Measurements from ENCODE around the gene SUPT3H. TPM values are rescaled to one million over a fixed set of nuclear protein-coding genes. Genes with fewer than 3 reads are reported as not detected.

SUPT3H gene
- total and polyA plus RNA-seq, 2 of the 13 experiments (the other 11 are each of a cell fraction or from before 2014, with no cell fraction given): 11.9 to 36.1 TPM

DNA sequence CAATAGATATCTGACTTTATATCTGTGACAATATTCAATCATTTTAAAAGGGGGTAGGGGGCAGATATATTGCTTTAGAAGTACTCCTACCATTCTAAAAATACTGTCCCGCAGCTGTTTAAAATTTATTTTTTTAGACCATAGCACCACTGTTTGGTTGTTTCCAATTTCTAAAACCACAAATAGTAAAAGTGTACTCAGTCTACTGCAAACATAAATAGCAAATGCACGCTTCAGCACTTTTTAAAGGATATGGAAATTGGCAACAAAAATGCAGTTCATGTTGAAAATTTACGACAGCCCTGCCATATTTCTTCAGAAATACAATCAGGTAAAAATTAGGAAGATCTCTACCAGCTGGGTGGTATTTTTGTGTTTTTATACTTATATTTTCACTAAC is 181.6 kb downstream of the SUPT3H start:
- ChIA-PET CTCF (ENCODE audit: low intra/inter-chr PET ratio, low total read pairs) (no interaction called here), POLR2A (no interaction called here)
- Histone ChIP-seq H3K27ac (ENCODE audit: extremely low read length, insufficient read depth, low read length) (no peak overlapping the region), H3K79me2 (ENCODE audit: insufficient read depth, low read length) (no peaks in the 10 kb centered on the region), H3K4me1 (ENCODE audit: insufficient read depth, low read length) (peaks cover 47% of the 10 kb centered on the region), H3K36me3 (replicated peaks in 1 of 2; ENCODE audit: control insufficient read depth in 1 of 2, insufficient read depth in 2 of 2, low read length in 2 of 2) (no peaks in the 10 kb centered on the region), H3K9ac (ENCODE audit: insufficient read depth, low read depth, low read length) (no peak overlapping the region), H2AFZ (ENCODE audit: low read length) (no peak overlapping the region), H3K4me2 (ENCODE audit: low read depth, low read length) (no peak overlapping the region), H3K4me3 (replicated peaks in 1 of 3; ENCODE audit: insufficient read depth in 1 of 3, low read depth in 2 of 3, low read length in 3 of 3) (no peak overlapping the region), H4K20me1 (ENCODE audit: insufficient read depth, low read length) (no peaks in the 10 kb centered on the region), H3K9me3 (ENCODE audit: low read length) (no peaks in the 10 kb centered on the region), H3K27me3 (ENCODE audit: control insufficient read depth in 1 of 2, insufficient read depth in 2 of 2, low read length in 2 of 2) (no peaks in the 10 kb centered on the region)
- no TSS peak for BruUV-seq (replicated peaks)
- intact Hi-C loops (cut with micrococcal nuclease; ENCODE audit: unreplicated experiment) (loop anchor here (5.0 kb wide), 2 partner anchors 154 to 181 kb away; partner anchors contain the start of gene SUPT3H), in situ Hi-C loops (cut with HindIII; ENCODE audit: extremely low pct_ligation_motif_present, low pct_unique_long_range_greater_than_20kb) (no loop called here)
- peak; percentile 74 to 86 for TF ChIP-seq MAFK (conservative IDR thresholded peaks at IDR 0.05 in 1 of 2, IDR thresholded peaks at IDR 0.05 in 1 of 2; ENCODE audit: low read length in 2 of 2)
- peak; percentile 76 for TF ChIP-seq MAFF (IDR thresholded peaks at IDR 0.05; ENCODE audit: low read depth, low read length)
- no peak for TF ChIP-seq HOXD1 (CRISPR knock-in tag; IDR thresholded peaks at IDR 0.05)
- WGBS (ENCODE audit: low lambda C conversion rate): 98% methylated on average over 3 of the region's 3 CpGs
- DNase-seq (ENCODE audit: low spot score) (no peak), ATAC-seq (no peak), FAIRE-seq (no peak)

DNA sequence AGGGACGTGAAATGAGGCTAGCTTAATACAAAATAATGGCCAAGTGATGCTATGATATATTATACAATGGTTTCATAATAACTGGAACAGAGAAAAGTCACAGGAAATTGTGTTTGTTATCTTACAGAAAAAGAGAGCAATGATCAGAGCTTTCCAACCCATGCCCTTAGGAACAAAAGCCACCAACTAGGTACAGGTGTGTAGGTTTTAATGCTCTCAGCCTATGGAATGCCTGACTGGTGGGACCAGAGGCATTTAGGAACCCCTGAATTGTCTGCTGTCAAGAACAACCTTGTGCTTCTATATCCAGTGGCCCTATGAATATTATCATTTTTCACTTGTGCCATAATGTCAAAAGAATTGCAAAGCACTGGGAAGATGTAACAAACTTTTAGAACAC is 182.6 kb downstream of the SUPT3H start:
- Histone ChIP-seq H2AFZ (ENCODE audit: low read length) (no peak overlapping the region), H3K27ac (ENCODE audit: extremely low read length, insufficient read depth, low read length) (no peak overlapping the region), H4K20me1 (ENCODE audit: insufficient read depth, low read length) (no peaks in the 10 kb centered on the region), H3K79me2 (ENCODE audit: insufficient read depth, low read length) (no peaks in the 10 kb centered on the region), H3K36me3 (replicated peaks in 1 of 2; ENCODE audit: control insufficient read depth in 1 of 2, insufficient read depth in 2 of 2, low read length in 2 of 2) (no peaks in the 10 kb centered on the region), H3K4me2 (ENCODE audit: low read depth, low read length) (no peak overlapping the region), H3K4me1 (ENCODE audit: insufficient read depth, low read length) (peaks cover 43% of the 10 kb centered on the region), H3K9me3 (ENCODE audit: low read length) (no peaks in the 10 kb centered on the region), H3K9ac (ENCODE audit: insufficient read depth, low read depth, low read length) (no peak overlapping the region), H3K27me3 (ENCODE audit: control insufficient read depth in 1 of 2, insufficient read depth in 2 of 2, low read length in 2 of 2) (no peaks in the 10 kb centered on the region), H3K4me3 (replicated peaks in 1 of 3; ENCODE audit: insufficient read depth in 1 of 3, low read depth in 2 of 3, low read length in 3 of 3) (no peak overlapping the region)
- intact Hi-C loops (cut with micrococcal nuclease; ENCODE audit: unreplicated experiment) (loop anchor here (5.0 kb wide), 2 partner anchors 153 to 182 kb away; partner anchors contain the start of gene SUPT3H), in situ Hi-C loops (cut with HindIII; ENCODE audit: extremely low pct_ligation_motif_present, low pct_unique_long_range_greater_than_20kb) (no loop called here)
- ATAC-seq (no peak), DNase-seq (ENCODE audit: low spot score) (no peak), FAIRE-seq (no peak)
- TF ChIP-seq ADNP (CRISPR knock-in tag; IDR thresholded peaks at IDR 0.05): no peak
- no peak for TF ChIP-seq THYN1 (CRISPR knock-in tag; IDR thresholded peaks at IDR 0.05; ENCODE audit: borderline replicate concordance, low read depth)
- no peak for TF ChIP-seq SSRP1 (CRISPR knock-in tag; IDR thresholded peaks at IDR 0.05)
- TF ChIP-seq, protein P1, sequence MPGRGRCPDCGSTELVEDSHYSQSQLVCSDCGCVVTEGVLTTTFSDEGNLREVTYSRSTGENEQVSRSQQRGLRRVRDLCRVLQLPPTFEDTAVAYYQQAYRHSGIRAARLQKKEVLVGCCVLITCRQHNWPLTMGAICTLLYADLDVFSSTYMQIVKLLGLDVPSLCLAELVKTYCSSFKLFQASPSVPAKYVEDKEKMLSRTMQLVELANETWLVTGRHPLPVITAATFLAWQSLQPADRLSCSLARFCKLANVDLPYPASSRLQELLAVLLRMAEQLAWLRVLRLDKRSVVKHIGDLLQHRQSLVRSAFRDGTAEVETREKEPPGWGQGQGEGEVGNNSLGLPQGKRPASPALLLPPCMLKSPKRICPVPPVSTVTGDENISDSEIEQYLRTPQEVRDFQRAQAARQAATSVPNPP (CRISPR knock-in tag; IDR thresholded peaks at IDR 0.05): no peak
- TF ChIP-seq, protein P2, sequence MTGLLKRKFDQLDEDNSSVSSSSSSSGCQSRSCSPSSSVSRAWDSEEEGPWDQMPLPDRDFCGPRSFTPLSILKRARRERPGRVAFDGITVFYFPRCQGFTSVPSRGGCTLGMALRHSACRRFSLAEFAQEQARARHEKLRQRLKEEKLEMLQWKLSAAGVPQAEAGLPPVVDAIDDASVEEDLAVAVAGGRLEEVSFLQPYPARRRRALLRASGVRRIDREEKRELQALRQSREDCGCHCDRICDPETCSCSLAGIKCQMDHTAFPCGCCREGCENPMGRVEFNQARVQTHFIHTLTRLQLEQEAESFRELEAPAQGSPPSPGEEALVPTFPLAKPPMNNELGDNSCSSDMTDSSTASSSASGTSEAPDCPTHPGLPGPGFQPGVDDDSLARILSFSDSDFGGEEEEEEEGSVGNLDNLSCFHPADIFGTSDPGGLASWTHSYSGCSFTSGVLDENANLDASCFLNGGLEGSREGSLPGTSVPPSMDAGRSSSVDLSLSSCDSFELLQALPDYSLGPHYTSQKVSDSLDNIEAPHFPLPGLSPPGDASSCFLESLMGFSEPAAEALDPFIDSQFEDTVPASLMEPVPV (CRISPR knock-in tag; IDR thresholded peaks at IDR 0.05): no peak
- TF ChIP-seq, protein P3, sequence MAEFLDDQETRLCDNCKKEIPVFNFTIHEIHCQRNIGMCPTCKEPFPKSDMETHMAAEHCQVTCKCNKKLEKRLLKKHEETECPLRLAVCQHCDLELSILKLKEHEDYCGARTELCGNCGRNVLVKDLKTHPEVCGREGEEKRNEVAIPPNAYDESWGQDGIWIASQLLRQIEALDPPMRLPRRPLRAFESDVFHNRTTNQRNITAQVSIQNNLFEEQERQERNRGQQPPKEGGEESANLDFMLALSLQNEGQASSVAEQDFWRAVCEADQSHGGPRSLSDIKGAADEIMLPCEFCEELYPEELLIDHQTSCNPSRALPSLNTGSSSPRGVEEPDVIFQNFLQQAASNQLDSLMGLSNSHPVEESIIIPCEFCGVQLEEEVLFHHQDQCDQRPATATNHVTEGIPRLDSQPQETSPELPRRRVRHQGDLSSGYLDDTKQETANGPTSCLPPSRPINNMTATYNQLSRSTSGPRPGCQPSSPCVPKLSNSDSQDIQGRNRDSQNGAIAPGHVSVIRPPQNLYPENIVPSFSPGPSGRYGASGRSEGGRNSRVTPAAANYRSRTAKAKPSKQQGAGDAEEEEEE (CRISPR knock-in tag; IDR thresholded peaks at IDR 0.05; ENCODE audit: borderline replicate concordance): no peak
- ChIA-PET POLR2A (no interaction called here), CTCF (ENCODE audit: low intra/inter-chr PET ratio, low total read pairs) (no interaction called here)
- no TSS peak for BruUV-seq (replicated peaks)
- WGBS (ENCODE audit: low lambda C conversion rate): 100% methylated on average over 1 of the region's 1 CpG

Measured in HepG2 (cell line).